HepG2 (cell line): Measurements from ENCODE around the gene LRR1. TPM values are rescaled to one million over a fixed set of nuclear protein-coding genes. Genes with fewer than 3 reads are reported as not detected.
A peak's percentile ranks its signal among the peaks of the same experiment; 100 is the strongest.

Experiments used
- CBX1 ChIP-seq: IDR thresholded peaks from one replicate; pipeline ENCODE4 v1.6.1; 2016; ENCODE audit warnings: antibody characterized with exemption, low read depth
- FOSL2 ChIP-seq: sonication (generic); formaldehyde crosslinking; IDR thresholded peaks from 2 replicates; pipeline ENCODE4 v1.4.0; 2020; ENCODE audit warnings: missing genetic modification reagents
- FOXA3 ChIP-seq: IDR thresholded peaks from 2 replicates; pipeline ENCODE4 v1.6.1; 2016; ENCODE audit warnings: missing genetic modification reagents, missing compliant biosample characterization
- MEIS2 ChIP-seq: sonication (generic); formaldehyde crosslinking; IDR thresholded peaks from 2 replicates; pipeline ENCODE4 v1.9.0; 2021; ENCODE audit warnings: mild to moderate bottlenecking, missing genetic modification reagents
- ZFP1 ChIP-seq: IDR thresholded peaks from 2 replicates; pipeline ENCODE4 v1.6.1; 2016
- ZFP37 ChIP-seq: sonication (generic); formaldehyde crosslinking; IDR thresholded peaks from 2 replicates; pipeline ENCODE4 v1.4.0; 2020; ENCODE audit warnings: missing genetic modification reagents, borderline replicate concordance
- ZNF143 ChIP-seq: sonication (generic); formaldehyde crosslinking; IDR thresholded peaks from 2 replicates; pipeline ENCODE4 v1.4.0; 2020; ENCODE audit warnings: missing genetic modification reagents
- ZNF350 ChIP-seq: sonication (generic); formaldehyde crosslinking; IDR thresholded peaks from 2 replicates; pipeline ENCODE4 v1.4.0; 2020; ENCODE audit warnings: mild to moderate bottlenecking, low read depth, missing genetic modification reagents, borderline replicate concordance
- ZNF598 ChIP-seq: sonication (generic); formaldehyde crosslinking; IDR thresholded peaks from 2 replicates; pipeline ENCODE4 v1.5.1; 2020; ENCODE audit warnings: mild to moderate bottlenecking, missing genetic modification reagents, borderline replicate concordance
- polyA plus RNA-seq, 8 experiments: library from polyadenylated mRNA; depleted of rRNA in 3 of 8; stranded (reverse) in 7 of 8; unstranded in 1 of 8; fragments of >200 nt; fragmentation: Illumina TruSeq in 4 of 8; extraction: Trizol in 4 of 8; gene quantifications; 2 replicates each; pipeline versions ENCODE4 v1.2.1 to v1.2.3, GENCODE V29; 2011 to 2016; ENCODE audit warnings: low read depth in 4 of 8, missing spikeins in 1 of 8, mixed read lengths in 1 of 8; ENCODE audit not compliant: insufficient read depth in 1 of 8
- total RNA-seq, 5 experiments: library from RNA; depleted of rRNA; stranded (reverse); fragments of >200 nt; fragmentation: Illumina TruSeq; extraction: Trizol; gene quantifications; 2 replicates each; pipeline ENCODE4 v1.2.3, GENCODE V29; 2016; ENCODE audit warnings: low read depth in 1 of 5
- TF ChIP-seq, protein P1 (sequence below): sonication (generic); formaldehyde crosslinking; IDR thresholded peaks from 2 replicates; pipeline ENCODE4; 2020; ENCODE audit warnings: missing genetic modification reagents, mild to moderate bottlenecking, borderline replicate concordance
- TF ChIP-seq, protein P2 (sequence below): conservative IDR thresholded peaks from 2 replicates; pipeline ENCODE4 v1.6.1; 2018; ENCODE audit warnings: missing genetic modification reagents
- TF ChIP-seq, protein P3 (sequence below), 2 experiments: sonication (generic) in 1 of 2; formaldehyde crosslinking in 1 of 2; IDR thresholded peaks; 2 replicates each; pipeline versions ENCODE4 v1.5.1 to v1.6.1; 2011 to 2020; ENCODE audit warnings: borderline replicate concordance in 1 of 2, low read depth in 1 of 2, low read length in 1 of 2, mild to moderate bottlenecking in 1 of 2, missing genetic modification reagents in 1 of 2, moderate library complexity in 1 of 2
- TF ChIP-seq, protein P4 (sequence below): sonication (generic); formaldehyde crosslinking; IDR thresholded peaks from 2 replicates; pipeline ENCODE4 v1.4.0; 2020; ENCODE audit warnings: mild to moderate bottlenecking, missing genetic modification reagents

The LRR1 gene
- total and polyA plus RNA-seq, 2 of the 13 experiments (the other 11 are each of a cell fraction or from before 2014, with no cell fraction given), result 7.0 to 36.2 TPM

DNA sequence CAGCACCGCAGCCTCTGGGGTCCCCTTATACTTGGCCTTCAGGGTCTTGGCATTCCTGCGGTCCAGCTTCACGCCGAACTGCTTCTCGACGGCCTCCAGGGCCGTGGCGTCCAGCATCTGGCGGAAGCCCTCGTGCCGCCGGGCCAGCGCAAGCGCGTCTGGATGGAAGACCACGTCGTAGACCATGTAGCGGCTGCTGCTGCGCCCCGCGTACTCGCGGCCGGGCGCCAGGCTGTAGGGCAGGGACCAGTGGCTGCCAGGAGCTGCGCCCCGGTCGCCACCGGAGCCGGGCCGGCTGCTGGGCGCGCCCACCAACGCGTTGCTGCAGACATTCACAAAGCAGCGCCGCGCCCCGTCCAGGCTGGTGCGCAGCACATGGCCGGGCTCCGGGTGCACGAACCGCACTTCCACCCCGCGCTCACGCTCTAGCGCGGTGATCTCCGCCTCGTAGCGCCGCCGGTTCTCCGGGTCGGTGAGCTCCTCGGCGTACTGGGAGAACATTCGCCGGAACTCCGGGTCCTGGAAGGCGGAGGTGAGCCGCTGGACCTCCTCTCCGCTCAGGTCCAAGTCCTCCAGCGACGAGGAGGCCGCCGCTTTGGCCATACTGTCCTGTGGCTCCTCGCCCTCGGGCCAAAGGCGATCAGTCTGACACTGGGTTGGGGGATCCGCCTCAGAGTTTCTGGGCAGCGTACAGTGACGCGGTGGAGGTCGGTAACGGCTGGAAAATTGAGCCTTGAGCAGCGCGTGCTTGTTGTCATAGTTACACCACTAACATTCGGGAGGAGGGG is 36.0 kb downstream of the LRR1 start, which contains the start of gene DNAAF2 (continued):
- TF ChIP-seq, protein P1, sequence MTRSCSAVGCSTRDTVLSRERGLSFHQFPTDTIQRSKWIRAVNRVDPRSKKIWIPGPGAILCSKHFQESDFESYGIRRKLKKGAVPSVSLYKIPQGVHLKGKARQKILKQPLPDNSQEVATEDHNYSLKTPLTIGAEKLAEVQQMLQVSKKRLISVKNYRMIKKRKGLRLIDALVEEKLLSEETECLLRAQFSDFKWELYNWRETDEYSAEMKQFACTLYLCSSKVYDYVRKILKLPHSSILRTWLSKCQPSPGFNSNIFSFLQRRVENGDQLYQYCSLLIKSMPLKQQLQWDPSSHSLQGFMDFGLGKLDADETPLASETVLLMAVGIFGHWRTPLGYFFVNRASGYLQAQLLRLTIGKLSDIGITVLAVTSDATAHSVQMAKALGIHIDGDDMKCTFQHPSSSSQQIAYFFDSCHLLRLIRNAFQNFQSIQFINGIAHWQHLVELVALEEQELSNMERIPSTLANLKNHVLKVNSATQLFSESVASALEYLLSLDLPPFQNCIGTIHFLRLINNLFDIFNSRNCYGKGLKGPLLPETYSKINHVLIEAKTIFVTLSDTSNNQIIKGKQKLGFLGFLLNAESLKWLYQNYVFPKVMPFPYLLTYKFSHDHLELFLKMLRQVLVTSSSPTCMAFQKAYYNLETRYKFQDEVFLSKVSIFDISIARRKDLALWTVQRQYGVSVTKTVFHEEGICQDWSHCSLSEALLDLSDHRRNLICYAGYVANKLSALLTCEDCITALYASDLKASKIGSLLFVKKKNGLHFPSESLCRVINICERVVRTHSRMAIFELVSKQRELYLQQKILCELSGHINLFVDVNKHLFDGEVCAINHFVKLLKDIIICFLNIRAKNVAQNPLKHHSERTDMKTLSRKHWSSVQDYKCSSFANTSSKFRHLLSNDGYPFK, result peak; percentile 17; the same call in 1 of the 2 replicates
- TF ChIP-seq, protein P2, sequence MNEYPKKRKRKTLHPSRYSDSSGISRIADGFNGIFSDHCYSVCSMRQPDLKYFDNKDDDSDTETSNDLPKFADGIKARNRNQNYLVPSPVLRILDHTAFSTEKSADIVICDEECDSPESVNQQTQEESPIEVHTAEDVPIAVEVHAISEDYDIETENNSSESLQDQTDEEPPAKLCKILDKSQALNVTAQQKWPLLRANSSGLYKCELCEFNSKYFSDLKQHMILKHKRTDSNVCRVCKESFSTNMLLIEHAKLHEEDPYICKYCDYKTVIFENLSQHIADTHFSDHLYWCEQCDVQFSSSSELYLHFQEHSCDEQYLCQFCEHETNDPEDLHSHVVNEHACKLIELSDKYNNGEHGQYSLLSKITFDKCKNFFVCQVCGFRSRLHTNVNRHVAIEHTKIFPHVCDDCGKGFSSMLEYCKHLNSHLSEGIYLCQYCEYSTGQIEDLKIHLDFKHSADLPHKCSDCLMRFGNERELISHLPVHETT (CRISPR knock-in tag), result no peak
- TF ChIP-seq CBX1, result no peak
- TF ChIP-seq ZFP37 (CRISPR knock-in tag), result no peak; the same call in 1 of the 2 replicates
- TF ChIP-seq ZNF598 (CRISPR knock-in tag), result 0 out of 2 replicates have a peak, but pooled peaks have one; percentile 84
- TF ChIP-seq FOXA3 (CRISPR knock-in tag), result no peak
- no peak; the same call in 1 of the 2 replicates for TF ChIP-seq ZNF350 (CRISPR knock-in tag)
- peak; percentile 62; the same call in 1 of the 2 replicates for TF ChIP-seq MEIS2
- TF ChIP-seq, protein P3, sequence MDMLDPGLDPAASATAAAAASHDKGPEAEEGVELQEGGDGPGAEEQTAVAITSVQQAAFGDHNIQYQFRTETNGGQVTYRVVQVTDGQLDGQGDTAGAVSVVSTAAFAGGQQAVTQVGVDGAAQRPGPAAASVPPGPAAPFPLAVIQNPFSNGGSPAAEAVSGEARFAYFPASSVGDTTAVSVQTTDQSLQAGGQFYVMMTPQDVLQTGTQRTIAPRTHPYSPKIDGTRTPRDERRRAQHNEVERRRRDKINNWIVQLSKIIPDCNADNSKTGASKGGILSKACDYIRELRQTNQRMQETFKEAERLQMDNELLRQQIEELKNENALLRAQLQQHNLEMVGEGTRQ (IDR thresholded peaks at IDR 0.05; ENCODE audit: low read depth, low read length), result no peak
- TF ChIP-seq, protein P3 (CRISPR knock-in tag; IDR thresholded peaks at IDR 0.05; ENCODE audit: borderline replicate concordance), result no peak
- TF ChIP-seq, protein P4, sequence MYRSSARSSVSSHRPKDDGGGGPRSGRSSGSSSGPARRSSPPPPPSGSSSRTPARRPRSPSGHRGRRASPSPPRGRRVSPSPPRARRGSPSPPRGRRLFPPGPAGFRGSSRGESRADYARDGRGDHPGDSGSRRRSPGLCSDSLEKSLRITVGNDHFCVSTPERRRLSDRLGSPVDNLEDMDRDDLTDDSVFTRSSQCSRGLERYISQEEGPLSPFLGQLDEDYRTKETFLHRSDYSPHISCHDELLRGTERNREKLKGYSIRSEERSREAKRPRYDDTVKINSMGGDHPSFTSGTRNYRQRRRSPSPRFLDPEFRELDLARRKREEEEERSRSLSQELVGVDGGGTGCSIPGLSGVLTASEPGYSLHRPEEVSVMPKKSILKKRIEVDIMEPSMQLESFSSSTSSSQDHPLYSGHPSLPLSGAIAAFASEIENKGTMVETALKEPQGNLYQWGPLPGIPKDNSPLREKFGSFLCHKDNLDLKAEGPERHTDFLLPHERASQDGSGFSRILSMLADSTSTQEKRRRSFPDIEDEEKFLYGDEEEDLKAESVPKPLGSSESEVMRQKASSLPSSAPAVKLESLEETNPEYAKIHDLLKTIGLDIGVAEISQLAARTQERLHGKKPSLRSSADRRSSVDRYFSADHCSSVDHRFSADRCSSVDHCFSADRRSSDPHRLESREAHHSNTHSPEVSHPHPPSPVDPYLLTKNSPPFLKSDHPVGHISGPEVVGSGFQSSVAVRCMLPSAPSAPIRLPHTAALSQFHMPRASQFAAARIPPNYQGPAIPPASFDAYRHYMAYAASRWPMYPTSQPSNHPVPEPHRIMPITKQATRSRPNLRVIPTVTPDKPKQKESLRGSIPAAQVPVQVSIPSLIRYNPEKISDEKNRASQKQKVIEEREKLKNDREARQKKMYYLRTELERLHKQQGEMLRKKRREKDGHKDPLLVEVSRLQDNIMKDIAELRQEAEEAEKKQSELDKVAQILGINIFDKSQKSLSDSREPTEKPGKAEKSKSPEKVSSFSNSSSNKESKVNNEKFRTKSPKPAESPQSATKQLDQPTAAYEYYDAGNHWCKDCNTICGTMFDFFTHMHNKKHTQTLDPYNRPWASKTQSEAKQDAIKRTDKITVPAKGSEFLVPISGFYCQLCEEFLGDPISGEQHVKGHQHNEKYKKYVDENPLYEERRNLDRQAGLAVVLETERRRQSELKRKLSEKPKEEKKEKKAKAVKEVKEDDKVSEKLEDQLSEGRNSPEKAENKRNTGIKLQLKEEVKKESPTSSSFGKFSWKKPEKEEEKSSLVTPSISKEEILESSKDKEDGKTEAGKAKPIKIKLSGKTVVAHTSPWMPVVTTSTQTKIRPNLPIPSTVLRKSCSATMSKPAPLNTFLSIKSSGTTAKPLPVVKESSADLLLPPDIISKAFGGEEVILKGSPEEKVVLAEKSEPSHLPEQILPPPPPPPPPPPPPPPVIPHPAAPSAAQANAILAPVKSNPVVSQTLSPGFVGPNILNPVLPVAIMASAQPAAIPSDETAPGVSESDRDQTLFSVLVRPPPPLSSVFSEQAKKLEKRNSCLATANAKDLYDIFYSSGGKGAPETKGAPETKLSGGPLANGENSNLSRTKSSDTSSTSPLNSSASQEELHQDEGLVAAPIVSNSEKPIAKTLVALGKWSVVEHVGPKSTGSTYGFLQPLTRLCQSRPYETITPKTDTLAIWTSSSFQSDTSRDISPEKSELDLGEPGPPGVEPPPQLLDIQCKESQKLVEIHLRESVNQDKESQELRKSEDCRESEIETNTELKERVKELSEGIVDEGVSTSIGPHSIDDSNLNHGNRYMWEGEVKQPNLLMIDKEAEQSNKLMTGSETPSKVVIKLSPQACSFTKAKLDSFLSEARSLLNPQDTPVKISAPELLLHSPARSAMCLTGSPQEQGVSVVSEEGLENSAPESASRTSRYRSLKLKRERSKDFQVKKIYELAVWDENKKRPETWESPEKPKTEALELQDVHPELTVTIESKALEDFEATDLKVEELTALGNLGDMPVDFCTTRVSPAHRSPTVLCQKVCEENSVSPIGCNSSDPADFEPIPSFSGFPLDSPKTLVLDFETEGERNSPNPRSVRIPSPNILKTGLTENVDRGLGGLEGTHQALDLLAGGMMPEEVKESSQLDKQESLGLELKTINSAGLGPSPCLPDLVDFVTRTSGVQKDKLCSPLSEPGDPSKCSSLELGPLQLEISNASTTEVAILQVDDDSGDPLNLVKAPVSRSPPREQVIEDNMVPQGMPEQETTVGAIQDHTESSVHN (CRISPR knock-in tag), result peak; percentile 84
- no peak for TF ChIP-seq ZFP1 (CRISPR knock-in tag)
- TF ChIP-seq ZNF143 (CRISPR knock-in tag), result peak; percentile 76
- no peak for TF ChIP-seq FOSL2
